Measurements from ENCODE around the gene PALD1.
A peak's percentile ranks its signal among the peaks of the same experiment; 100 is the strongest.

The PALD1 gene

DNA sequence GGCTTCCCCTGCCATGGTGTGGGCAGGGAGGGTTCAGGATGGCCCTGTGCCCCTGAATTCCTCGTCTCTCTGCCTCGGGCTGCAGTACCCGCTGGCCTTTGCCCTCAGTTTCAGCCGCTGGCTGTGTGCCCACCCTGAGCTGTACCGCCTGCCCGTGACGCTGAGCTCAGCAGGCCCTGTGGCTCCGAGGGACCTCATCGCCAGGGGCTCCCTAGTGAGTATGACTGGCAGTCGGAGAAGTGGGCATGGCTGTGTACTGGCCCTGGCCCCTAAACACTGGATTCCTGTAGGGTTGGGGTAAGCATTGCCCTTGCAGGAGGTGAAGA lies 59.6 kb downstream of the PALD1 start:
- no peak for DNase-seq

DNA sequence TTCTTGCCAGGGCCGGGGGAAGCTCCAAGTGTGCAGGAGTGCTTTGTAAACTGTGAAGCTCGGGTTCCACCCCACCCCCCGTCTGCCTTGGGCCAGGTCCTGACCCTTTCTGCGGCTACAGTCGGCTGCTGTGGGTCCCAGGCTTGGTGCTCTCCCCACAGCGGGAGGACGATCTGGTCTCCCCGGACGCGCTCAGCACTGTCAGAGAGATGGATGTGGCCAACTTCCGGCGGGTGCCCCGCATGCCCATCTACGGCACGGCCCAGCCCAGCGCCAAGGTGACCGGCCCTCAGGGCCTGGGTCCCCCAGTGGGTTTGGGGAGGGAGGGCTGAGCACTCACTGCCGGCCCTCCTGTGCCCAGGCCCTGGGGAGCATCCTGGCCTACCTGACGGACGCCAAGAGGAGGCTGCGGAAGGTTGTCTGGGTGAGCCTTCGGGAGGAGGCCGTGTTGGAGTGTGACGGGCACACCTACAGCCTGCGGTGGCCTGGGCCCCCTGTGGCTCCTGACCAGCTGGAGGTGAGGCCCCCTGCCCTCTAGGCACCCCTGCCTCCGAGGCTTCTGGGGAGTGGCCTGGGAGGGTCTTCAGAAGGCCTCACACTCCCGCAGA lies 60.3 kb downstream of the PALD1 start:
- DNase-seq, result no peak

DNA sequence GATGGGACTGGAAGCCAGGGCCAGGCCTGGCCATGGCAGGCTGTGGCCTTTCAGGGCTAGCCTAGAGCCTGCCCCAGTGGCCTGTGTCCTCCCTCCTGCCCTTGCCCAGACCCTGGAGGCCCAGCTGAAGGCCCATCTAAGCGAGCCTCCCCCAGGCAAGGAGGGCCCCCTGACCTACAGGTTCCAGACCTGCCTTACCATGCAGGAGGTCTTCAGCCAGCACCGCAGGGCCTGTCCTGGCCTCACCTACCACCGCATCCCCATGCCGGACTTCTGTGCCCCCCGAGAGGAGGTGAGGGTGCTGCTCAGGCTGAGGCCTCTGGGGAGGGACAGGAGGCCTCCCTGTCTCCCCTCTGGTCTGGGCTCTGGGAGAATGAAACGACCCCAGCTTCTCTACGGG lies 60.9 kb downstream of the PALD1 start:
- no peak for DNase-seq

DNA sequence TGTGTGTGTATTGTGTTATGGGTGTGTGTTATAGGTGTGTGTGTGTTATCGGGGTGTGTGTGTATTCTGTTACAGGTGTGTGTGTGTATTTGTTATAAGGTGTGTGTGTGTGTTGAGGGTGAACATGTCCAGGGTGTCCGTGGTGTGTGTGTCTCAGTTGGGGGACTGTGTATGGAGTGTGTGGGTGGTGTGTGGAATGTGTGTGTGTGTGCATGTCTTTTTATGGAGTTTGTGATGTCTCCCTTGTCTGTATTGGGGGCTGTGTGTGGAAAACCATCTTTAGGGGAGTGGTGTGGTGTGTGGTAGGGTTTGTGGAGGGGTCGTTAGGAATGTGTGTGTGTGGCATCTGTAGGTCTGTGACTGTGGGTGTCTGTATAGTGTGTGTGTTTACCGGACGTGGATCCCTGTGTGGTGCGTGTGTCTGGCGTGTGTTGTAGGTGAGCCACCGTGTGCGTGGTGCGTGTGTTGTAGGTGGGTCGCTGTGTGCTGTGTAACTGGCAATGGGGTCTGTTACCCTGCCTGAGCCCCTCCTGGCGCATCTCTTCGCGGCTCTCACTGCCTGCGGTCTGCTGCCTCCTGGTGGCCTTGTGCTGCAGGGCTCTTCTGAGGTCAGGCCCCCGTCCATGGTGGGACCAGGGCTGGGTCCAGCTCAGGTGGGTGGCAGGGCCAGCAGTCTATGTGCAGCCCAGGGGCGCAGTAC lies 61.7 kb downstream of the PALD1 start:
- no peak for DNase-seq

DNA sequence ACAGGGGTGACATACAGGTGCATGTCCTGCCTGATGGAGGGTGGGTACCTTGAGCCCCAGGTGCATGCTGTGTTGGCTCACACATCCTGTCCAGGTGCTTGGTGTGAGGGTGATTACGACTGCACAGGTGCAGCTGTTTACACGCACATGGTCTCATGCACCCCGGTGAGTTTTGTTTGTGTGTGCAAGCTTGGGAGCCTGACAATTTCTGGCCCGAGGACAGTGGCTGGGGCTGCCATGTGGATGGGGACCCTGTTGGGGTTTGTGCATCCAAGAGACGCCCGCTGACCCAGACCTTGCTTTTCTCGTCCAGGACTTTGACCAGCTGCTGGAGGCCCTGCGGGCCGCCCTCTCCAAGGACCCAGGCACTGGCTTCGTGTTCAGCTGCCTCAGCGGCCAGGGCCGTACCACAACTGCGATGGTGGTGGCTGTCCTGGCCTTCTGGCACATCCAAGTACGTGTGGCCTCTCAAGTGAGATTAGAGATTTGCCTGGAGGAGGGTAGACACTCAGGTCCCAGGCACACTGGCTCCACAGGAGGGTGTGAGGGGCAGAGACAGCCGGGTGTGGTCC lies 62.3 kb downstream of the PALD1 start:
- DNase-seq, result no peak

DNA sequence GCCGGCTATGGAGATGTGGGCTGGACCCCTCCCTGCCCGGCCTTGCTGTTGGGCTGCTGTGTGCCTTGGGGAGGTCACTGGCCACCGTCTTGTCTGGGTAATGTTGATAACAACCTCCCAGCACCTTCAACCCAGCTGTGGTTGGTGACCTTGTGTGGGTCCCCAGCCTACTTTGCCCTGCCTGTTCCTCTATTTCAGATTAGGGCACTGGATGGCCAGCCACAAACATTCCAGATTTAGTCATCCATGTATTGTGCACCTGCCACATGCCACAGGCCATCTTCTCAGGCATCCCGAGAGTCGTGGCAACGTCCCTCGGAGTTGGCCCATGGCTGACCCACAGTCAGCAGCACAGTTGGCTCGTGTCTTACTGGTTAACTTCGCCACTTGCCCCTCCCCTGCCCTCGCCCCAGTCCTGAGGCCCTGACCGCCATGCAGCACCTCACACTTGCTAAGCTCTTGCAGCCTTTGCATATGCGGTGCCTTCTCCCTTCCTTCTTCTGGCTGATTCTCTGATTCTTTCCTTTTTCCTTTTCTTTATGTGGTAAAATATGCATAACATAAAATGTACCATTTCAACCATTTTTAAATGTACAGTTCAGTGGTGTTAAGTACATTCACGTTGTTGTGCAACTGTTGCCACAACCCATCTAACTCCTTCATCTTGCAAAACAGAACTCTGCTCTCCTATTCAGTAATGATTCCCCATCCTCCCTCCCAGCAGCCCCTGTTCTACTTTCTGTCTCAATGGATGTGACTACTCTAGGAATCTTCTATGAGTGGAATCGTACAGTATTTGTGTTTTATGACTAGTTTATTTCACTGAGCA lies 63.4 kb downstream of the PALD1 start:
- no peak for DNase-seq

DNA sequence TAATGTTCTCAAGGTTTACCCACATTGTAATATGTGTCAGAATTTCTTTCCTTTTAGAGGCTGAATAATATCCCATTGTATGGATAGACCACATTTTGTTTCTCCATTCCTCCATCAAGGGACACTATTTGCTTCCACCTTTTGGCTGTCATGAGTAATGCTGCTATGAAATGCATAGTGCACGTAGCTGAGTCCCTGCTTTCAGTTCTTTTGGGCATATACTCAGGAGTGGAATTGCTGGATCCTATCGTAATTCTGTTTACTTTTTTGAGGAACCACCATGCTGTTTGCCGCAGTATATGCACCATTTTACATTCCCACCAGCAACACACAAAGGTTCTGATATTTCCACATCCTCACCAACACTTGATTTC lies 64.0 kb downstream of the PALD1 start:
- DNase-seq, result no peak

DNA sequence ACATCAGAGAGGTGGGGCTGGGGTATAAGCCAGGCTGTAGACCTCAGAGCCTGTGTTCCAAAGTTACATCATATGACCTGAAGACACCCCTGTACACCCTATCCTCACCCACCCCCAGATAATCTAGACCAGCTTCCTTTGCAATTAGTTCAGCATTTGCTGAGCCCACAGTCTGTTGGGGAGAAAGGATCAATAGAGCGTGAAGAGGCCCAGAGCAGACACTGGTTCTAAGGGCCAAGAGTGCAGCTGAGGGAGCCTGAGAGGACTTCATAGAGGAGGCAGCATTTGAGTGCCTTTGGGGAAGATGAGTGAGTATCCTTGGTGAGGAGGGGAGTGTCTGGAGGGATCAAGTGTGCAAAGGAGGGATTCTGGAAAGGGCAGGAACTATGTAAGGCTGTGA lies 65.3 kb downstream of the PALD1 start:
- DNase-seq, result no peak

DNA sequence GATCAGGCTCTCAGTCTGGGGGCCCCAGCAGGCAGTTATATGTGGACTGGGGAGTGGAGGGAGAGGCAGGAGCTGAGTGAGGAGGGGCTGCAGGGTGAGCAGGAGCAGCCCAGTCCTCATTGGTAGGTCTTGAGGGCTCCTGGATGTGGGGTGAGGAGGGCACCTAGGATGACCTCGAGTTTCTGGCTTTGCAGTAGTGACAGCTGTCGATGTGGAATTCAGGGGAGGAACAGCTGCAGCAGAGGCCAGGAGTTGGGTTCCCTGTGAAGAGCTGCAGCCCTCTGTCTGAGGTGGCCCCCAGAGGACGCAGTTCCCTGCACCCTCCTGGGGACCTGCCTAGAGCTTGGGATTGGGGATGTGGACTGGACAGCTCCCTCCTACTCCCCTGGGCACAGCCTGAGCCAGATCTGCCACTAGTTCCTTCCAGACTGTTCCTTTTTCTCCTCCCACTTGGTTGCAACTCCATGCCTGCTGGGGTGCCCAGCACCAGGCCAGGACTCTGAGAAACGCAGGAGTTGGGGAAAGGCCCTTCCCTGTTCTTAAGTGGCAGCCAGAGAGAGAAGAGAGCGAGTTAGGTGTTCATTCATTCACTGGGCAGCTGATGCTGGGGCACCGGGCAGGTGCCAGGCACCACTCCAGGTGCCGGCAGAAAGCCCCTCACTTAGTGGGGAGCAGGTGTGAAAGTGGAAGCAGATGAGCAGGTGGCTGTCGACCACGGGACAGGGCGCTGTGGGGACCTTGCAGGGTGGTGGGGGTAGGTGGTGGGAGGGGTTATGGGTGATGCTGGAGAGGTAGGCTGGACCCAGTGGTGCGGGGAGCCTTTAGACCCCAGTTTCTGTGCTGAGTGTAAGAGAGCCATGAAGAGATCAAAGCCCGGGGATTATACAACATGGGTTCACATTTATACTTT lies 66.1 kb downstream of the PALD1 start:
- DNase-seq, result no peak

DNA sequence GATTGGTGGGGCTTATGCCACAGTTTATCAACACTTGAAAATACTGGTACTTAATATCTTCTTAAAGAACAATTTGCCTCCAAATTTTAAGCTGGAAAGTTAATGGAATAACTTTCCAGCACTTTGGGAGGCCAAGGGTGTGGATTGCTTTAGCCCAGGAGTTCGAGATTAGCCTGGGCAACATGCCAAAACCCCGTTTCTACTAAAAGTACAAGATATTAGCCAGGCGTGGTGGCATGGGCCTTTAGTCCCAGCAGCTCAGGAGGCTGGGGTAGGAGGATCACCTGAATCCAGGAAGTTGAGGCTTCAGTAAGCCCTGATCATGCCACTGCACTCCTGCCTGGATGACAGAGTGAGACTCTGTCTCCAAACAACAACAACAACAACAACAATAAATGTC lies 68.0 kb downstream of the PALD1 start:
- no peak for DNase-seq

DNA sequence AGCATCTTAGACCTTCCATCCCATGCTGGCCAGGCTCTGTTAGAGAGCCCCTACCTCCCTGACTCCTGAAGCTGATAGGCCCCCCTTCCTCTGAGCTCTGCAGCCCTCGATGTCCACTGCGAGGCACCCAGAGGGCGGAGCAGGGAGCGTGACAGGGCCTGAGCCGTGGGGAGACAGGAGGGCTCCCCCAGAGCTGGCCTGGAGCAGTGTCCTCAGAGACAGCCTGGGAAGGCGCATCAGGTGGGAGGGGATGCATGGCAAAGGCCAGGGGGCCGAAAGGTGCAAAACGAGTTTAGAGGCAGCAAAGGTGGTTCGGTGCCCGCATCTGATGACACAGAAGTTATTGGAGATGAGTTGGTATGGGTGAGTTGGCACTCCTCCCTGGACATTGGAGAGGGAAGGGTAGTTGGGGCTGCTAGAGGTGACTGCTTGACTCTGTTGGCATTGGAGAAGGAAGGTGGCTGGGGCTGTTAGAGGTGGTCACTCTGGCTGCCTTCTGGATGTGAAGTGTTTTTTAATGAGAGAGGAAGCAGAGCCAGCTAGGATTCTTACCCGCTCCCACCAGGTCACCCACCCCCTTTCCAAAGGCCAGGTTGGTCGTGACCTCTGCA lies 70.9 kb downstream of the PALD1 start:
- DNase-seq, result no peak

DNA sequence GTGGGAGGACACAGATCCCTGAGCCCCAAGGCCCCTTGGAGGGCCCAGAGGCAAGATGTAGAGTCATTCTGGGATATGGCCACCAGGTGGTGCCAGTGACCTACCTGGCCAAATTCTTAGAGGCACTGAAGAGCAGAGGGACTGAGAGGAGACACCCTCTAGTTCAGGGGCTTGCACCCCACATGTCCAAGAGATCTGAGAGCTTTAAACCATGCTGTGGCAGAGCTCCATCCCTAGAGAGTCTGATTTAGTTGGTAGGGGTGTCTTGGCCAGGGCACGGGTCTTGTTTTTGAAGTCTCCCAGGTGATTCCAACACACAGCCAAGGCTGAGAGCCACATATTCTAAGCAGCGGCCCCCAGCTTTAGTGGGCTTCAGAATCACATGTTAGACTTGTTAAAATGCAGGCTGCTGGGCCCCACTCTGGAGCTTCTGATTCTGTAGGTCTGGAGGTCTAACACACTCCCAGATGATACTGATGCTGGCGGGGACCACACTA lies 71.4 kb downstream of the PALD1 start:
- peak; percentile 5 for DNase-seq

DNA sequence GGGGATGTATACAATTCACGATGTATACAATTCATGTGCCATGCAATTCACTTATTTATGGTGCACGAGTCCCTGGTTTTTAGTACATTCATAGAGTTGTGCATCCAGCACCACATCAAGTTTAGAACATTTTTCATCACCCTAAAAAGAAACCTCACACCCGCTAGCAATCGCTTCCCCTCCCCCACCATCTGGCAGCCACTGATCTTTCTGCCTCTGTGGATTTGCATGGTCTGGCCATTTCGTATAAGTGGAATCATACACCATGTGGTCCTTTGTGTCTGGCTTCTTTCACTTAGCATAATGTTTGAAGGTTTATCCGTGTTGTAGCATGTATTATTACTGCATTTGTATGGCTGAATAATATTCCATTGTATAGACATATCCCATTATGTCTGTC lies 71.9 kb downstream of the PALD1 start:
- DNase-seq, result no peak

DNA sequence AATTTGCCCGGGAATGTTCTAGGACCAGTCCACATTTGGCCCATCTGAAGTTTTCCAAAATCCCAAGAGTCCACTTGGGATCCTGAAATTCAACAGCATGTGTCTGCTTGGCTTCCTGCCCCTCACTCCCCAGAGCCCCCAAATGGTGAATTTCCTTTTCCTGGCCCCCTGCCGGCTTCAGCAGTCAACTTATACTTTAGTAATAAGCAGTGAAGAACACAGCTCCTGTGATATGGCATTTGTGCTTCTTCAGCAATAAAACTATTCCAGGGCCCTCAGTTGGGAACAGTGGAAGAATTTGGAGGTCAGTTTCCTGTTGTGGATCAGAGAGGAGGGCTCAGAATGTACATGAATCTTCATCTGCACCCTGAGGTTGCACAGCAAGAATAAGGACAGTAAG lies 72.9 kb downstream of the PALD1 start:
- DNase-seq, result no peak

DNA sequence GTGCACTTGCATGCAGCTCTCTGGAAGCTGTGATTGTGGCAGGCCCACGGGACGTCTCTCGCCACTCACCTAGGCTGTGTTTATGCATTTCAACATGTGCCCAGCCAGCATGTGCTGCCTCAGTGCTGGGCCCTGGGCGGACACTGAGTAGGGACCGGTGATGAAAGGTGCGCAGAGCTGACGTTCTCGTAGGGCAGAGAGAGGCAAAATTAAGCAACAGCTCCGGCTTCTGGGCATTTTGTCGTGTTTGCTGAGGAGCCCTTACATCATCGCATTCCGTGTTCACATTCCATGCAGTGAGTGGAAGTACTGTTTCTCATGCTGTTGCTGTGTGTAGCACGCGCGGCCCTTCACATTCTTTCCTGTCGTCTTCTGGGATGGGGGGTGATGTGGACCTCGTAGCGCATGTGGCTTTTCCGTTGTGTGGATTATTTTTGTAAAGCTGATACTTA lies 73.4 kb downstream of the PALD1 start:
- DNase-seq, result no peak

DNA sequence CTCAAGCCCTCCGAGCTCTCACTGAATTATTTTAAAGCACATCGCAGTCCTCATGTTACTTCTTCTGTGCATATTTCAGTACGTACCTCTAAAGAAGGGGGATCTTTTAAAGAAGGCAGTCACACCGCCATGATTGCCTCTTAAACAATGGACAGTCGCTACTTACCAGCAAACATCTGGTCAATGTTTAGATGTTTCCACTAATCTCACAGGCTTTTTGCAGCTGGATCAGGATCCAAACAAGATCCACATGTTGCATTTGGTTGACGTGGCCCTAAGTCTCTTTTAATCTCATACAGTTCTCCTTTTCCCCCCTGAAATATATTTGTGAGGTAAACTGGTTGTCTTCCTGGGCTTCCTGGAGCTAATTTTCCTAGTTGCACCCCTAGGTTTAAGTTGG lies 74.0 kb downstream of the PALD1 start:
- DNase-seq, result no peak

DNA sequence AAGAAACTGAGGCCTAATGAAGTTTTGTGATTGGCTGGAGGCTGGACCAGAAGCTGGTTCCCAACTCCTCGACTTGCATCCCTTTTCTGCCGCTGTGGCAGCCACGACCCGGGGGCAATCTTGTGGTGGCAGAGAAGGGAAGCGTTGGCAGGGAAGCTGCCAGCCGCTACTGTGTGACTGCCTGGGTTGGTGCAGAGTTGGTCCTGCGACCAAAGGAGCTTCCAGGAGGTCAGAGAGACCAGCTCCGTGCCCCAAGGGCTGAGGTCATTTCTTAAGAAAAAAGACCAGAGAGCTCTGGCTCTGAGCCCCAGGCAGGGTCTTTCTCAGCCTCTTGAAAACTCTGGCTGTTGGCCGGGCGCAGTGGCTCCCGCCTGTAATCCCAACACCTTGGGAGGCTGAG lies 76.8 kb downstream of the PALD1 start:
- DNase-seq, result no peak

DNA sequence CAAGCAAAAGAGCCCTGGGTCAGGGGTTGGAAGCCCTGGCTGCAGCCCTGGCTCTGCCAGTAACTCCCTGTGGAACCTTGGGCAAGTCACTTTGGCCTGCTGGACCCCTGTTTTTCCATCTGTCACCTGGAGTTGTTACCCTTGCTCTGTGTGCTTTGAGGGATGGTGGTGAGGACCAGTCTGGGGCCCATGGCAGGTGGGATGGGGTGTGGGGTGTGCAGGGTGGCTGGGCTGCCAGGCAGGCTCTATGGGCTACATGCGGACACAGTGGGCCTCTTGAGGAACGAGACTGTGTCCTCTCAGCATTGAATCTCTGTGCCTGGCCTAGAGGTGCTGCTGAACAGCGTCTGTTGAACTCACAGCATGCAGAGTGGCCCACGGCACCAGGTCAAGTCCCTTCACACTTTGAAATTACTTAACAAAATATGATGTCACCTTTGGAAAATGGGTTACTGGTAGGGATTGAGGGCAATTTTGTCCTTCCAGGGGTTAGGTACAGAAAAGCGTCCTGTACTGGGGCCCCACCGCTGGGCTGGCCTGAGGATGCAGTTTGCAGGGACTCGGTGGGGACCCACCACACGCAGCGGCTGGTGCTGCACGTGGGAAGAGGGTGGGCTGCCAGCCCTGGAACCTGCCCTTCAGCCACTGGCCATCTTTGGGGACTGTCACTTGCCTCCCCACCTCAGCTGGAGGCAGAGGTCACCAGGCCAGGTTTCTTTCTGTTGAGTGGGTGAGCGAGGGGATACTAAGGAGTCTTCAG lies 78.7 kb downstream of the PALD1 start:
- DNase-seq, result no peak

DNA sequence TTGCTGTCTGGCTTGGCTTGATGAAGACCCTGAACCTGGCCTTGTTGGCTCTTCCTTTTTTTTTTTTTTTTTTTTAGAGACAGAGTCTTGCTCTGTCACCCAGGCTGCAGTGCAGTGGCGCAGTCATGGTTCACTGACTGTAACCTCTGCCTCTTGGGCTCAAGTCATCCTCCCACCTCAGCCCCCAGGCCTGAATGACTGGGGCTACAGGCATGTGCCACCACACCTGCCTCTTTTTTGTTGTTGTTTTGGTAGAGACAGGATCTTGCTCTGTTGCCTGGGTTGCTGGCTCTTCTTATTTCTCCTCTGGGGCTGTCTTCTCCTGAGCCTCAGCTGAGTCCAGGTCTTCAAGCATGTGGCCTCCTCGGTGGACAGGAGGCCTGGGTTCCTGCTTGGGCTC lies 79.3 kb downstream of the PALD1 start:
- DNase-seq, result no peak

DNA sequence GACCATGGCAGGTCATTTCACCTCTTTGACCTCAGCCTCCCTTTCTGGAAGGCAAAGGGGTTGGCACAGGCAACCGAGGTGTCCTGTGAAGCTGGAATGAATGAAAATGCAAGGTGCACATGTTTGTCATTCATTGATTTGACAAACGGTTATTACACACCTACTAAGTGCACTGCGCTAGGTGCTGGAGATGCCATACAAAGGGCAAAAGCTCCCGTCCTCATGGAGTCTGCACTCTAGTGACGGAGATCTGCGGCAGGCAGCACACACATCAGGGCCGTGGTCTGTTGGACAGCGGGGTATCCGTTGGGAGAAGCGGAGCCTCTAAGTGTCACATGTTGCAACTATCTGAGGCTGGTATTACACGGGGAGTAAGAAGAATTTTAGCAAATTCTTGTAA lies 79.7 kb downstream of the PALD1 start:
- no peak for DNase-seq
